HL-60 (cell line): ENCODE data around the gene LSM5.

Experiments used
- GABPA ChIP-seq: IDR thresholded peaks from 2 replicates; pipeline ENCODE4 v1.6.1; 2012; ENCODE audit warnings: low read depth
- POLR2AphosphoS5 ChIP-seq: IDR thresholded peaks from 2 replicates; pipeline ENCODE4 v1.6.1; 2012; ENCODE audit warnings: low read depth
- SPI1 ChIP-seq: IDR thresholded peaks from 2 replicates; pipeline ENCODE4 v1.6.1; 2012; ENCODE audit warnings: low read depth, mild to moderate bottlenecking, borderline replicate concordance
- TF ChIP-seq, protein P1 (sequence below): IDR thresholded peaks from one replicate; pipeline ENCODE4 v1.5.1; 2011; ENCODE audit warnings: low read length, control low read depth, inconsistent platforms; ENCODE audit not compliant: insufficient read depth
- TF ChIP-seq, protein P2 (sequence below): IDR thresholded peaks from 2 replicates; pipeline ENCODE4 v1.6.1; 2012; ENCODE audit warnings: low read depth; ENCODE audit not compliant: insufficient replicate concordance

DNA sequence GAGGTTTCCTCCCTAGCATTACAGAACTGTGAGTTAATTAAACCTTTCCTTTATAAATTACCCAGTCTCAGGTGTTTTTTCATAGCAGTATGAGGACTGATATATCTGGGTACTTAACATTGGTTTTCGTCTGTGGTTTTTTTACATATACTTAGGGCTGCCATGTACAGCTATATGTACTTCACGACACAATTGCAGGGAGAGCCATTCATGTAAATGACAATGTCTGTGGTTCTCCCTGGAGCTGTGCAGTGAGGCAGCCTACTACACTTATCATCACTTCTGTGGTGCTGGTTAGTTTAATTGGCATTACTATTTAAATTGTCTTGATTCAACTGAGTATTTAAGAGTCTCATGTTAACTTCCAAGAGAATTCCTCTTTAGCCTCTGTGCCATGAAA lies 45.8 kb upstream of the LSM5 start:
- TF ChIP-seq, protein P1, sequence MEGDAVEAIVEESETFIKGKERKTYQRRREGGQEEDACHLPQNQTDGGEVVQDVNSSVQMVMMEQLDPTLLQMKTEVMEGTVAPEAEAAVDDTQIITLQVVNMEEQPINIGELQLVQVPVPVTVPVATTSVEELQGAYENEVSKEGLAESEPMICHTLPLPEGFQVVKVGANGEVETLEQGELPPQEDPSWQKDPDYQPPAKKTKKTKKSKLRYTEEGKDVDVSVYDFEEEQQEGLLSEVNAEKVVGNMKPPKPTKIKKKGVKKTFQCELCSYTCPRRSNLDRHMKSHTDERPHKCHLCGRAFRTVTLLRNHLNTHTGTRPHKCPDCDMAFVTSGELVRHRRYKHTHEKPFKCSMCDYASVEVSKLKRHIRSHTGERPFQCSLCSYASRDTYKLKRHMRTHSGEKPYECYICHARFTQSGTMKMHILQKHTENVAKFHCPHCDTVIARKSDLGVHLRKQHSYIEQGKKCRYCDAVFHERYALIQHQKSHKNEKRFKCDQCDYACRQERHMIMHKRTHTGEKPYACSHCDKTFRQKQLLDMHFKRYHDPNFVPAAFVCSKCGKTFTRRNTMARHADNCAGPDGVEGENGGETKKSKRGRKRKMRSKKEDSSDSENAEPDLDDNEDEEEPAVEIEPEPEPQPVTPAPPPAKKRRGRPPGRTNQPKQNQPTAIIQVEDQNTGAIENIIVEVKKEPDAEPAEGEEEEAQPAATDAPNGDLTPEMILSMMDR: no peak
- TF ChIP-seq, protein P2, sequence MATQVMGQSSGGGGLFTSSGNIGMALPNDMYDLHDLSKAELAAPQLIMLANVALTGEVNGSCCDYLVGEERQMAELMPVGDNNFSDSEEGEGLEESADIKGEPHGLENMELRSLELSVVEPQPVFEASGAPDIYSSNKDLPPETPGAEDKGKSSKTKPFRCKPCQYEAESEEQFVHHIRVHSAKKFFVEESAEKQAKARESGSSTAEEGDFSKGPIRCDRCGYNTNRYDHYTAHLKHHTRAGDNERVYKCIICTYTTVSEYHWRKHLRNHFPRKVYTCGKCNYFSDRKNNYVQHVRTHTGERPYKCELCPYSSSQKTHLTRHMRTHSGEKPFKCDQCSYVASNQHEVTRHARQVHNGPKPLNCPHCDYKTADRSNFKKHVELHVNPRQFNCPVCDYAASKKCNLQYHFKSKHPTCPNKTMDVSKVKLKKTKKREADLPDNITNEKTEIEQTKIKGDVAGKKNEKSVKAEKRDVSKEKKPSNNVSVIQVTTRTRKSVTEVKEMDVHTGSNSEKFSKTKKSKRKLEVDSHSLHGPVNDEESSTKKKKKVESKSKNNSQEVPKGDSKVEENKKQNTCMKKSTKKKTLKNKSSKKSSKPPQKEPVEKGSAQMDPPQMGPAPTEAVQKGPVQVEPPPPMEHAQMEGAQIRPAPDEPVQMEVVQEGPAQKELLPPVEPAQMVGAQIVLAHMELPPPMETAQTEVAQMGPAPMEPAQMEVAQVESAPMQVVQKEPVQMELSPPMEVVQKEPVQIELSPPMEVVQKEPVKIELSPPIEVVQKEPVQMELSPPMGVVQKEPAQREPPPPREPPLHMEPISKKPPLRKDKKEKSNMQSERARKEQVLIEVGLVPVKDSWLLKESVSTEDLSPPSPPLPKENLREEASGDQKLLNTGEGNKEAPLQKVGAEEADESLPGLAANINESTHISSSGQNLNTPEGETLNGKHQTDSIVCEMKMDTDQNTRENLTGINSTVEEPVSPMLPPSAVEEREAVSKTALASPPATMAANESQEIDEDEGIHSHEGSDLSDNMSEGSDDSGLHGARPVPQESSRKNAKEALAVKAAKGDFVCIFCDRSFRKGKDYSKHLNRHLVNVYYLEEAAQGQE: no peak
- no peak for TF ChIP-seq POLR2AphosphoS5
- no peak for TF ChIP-seq GABPA
- no peak for TF ChIP-seq SPI1
